Dedifferentiated amniotic fluid mesenchymal stem cell (primary cell): ENCODE results near the gene CFAP251.
"Not testable (repeated sequence)": the region's sequence is repeated elsewhere in the genome, so short reads cannot be mapped to it uniquely, and the experiment has no call there.

ENCODE experiments used
- DNase-seq: peaks from one replicate; pipeline ENCODE4 v3.0.0-alpha.2; 2016; ENCODE audit errors: extremely low spot score

CFAP251 gene

DNA sequence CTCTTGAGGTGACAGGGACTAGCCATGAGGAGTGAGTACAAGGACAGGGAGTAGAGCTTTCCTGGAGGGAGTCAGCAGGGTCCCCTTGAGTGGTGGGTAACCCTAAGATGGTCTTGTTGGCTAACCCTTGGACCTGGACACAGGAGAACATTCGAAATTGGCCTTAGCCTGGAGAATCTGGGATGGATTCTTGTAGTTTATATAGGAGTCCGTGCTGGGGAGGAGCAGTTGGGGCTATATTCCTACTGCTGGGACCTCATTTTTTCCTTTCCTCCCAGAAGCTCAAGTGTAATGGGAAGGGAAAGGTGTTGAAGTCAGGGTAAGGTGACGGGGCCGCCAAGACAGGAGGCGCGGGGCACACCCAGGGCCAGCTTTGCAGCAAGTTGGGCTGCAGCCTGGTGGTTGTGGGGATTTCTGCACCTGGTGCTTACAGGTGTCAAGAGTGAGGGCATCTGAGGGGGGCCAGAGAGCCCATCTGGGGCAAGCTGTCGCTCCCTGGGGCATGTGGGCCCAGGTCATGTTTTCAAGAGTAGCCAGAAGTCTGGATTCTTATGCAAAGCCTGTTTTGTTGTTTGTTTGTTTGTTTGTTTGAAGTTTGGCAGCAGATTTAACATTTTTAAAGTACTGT lies 108.4 kb downstream of the CFAP251 start:
- DNase-seq: no peak

DNA sequence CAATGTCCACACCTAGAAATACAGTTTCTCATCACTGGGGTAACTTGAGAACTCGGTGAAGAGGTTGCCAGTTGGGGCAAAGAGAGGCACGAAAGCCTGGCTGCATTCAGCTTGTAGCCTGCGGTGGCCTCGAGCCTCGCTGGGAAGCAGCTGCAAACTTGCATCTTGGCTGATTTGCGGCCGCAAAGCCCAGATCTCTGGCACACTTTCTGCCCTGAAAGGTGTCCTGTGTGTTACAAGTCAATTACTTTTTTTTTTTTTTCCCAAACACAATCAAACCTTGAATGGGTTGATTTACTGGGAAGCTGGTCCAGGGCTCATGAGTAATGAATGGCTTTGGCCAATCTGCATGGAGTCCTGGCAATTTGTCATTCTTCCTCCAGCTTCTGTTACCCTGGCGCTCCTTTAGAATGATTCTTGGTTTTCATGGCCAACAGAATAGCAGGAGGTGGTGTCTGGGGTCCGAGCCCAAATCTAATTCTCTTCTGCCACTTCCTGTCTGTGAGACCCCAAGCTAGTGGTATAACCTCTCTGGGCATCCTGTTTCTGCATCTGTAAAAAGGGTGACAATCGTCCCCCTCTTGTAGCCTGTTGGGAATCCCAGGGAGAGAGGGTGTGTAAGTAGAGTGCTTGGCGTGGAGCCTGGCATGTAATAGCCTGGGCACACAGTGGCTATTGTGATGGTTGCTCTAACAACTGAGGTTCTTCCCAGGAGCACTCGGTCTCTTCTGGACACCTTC lies 109.9 kb downstream of the CFAP251 start:
- no peak for DNase-seq

DNA sequence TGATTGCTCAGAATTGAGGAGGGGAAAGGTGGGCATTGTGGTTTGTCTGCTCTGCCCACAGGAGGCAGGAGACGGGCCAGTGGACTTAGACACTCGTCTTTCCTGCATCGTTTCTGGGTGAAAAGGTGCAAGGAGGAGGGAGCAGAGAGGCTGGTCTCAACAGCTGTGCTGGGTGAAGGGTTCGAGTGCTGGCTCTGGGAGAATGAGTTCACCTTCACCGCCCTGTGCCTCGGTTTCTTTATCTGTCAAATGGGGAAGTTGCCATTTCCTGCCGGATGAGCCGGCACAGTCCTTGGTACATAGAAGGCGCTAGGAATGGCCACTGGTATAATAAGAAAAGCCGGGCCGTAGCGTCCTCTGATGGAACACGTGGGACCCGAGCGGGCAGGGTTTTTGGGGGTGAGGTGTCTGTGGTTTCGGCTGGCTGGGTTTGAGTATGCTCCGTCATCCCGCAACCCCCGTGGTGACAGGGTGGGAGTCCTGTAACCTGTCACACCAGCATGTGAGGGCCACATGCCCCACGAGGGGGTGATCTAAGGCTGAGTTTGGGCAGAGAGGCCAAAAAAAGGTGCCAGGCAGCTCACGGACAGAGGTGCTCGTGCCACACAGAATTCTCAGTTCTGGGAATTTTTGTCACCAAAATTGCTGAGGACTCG lies 110.6 kb downstream of the CFAP251 start:
- DNase-seq: no peak

DNA sequence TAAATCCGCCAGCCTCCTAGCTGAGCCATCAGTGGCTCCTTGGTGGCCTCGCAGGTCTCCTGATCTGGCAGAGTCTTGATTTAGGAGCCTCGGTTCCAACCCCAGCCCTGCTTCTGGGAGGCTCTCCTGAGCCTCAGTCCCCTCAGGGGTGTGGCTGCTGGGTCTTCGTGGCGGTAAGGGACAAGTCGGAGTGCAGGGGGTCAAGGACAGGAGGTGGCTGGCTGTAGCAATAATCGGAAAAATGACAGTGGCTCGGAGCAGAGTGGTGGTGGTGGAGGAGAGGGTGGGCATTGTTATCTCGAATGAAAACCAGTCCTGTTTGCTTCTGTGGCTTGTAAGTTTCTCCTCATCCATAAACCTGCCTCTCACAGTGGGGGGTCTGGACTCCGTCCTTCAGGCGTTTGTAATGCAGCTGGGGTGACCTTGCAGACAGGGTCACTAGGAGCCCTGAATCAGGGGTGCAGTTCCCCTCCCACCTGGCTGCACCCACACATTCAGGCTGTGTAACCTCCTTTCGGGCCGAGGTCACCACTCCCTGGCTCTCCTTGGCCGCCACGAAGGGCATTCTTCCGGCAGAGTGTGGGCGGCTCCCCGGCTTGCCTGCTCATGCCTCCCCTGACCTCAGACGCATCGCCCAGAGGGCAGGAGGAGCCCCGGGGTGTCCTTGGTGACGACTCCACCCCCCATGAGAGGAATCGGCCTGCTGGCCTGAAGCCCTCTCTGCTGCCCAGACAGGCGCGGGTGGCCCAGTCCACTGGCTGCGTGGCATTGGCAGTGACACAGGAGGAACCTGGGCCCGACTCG lies 111.4 kb downstream of the CFAP251 start:
- no peak for DNase-seq

DNA sequence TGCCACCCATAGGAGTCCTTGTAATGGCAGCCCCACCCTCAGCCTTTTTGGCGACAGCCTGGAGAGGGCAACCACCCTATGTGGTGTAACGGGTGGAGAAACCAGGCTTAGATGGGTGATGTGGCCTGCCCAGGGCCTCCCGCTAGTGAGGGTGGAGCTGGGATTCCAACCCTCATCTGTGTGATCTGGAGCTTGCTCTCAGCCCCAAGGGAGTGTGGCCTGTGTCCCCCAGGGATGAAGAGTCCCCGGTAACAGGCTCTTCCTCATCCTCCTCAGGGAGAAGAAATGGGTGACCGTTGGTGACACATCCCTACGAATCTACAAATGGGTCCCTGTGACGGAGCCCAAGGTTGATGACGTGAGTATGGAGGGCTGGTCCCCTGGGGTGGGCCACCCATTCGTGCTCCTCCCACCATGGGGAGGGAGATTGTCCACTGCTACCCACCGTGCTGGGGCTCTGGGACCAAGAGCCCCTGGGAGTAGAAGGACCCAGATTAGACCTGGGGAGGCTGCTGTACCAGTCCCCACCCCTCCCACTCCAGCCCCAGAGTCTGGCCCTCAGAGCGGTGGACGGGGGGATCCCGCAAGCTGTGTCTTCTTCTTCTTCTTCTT lies 112.1 kb downstream of the CFAP251 start:
- no peak for DNase-seq

DNA sequence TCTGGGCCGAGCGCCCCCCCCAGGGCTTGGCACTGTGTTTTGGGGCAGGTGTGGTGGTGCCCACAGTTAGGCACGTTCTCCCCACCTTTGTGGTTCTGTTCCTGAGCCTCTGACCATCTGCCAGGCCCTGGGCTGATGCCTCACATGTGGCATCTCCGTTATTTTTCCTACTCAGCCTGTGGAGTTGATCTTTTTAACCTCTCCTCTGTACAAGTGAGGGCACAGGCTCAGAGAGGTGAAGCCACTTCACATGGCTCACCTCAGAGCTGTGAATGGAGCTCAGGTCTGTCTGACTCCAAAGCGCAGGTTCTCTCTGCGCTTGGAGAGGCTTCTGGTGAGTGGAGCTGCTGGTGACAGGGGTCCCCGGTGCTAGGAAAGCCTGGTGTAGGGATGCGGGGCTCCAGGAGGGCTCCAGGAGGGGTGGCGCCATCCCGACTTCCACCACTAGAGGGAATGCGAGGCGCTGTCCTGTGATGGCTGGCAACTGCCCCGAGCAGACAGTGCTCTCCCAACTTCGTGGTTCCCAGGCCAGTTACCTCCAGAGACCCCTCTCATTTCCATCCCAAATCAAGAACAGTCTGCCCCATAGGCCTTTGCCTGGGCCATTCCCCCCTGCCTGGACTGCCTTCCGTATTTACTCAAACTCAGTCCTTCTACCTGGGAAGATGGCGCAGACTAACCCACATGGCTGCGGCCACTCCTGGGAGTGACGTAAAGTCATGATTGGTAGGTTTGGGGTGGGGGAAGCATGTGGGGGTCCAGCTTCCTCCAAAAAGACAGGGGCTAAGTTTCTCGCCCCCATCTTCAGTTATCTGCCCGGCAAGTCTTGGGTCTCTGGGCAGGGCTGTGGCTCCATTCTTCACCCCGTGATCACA lies 113.2 kb downstream of the CFAP251 start:
- DNase-seq: no peak

DNA sequence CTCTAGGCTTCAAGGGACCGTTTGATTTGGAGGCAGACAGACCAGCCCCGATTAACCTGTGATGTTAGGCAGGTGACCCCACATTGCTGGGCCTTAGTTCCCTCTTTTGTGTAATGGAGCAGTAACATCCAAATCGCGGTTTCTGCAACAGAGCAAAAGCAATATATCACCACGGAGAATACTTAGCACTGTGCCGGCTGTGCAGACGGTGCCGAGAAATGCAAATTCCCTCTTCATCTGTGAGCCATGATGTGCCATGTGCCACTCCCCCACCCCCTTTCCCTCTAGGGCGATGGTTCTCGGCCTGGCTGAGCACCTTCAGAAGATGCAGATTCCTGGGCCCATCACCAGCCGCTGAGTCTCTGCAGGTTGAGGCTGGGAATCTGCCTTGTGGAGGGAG lies 114.2 kb downstream of the CFAP251 start:
- DNase-seq: no peak

DNA sequence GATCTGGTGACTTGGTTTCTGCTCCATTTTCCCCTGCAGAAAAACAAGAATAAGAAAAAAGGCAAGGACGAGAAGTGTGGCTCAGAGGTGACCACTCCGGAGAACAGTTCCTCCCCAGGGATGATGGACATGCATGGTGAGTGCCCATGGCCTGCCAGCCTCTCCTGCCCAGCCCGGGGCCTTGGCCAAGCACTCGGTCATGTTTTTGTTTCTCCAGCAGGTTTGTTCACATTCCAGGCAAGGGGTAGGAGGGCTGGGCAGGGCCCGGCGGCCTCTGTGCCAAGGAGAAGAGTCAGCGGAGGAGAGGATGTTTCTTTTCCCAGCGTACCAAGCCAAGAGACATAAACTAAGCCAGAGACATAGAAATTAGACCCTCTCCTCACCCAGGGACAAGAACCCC lies 116.9 kb downstream of the CFAP251 start:
- DNase-seq: no peak

DNA sequence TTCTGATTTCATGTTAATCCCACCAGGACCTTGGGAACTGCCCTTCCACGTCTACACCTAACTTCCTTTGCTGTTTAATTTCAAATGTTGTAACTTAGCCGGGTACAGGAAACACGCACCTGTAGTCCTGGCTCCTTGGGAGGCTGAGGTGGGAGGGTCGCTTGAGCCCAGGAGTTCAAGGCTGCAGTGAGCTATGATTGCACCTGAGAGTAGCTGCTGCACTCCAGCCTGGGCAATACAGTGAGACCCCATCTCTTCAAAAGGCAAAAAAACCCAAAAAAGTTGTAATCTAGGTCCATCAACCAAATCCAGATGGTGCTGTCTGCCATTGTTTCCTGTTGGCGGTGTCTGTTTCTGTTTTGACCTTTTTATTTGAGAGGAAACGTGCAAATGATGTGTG lies 117.8 kb downstream of the CFAP251 start:
- no peak for DNase-seq

DNA sequence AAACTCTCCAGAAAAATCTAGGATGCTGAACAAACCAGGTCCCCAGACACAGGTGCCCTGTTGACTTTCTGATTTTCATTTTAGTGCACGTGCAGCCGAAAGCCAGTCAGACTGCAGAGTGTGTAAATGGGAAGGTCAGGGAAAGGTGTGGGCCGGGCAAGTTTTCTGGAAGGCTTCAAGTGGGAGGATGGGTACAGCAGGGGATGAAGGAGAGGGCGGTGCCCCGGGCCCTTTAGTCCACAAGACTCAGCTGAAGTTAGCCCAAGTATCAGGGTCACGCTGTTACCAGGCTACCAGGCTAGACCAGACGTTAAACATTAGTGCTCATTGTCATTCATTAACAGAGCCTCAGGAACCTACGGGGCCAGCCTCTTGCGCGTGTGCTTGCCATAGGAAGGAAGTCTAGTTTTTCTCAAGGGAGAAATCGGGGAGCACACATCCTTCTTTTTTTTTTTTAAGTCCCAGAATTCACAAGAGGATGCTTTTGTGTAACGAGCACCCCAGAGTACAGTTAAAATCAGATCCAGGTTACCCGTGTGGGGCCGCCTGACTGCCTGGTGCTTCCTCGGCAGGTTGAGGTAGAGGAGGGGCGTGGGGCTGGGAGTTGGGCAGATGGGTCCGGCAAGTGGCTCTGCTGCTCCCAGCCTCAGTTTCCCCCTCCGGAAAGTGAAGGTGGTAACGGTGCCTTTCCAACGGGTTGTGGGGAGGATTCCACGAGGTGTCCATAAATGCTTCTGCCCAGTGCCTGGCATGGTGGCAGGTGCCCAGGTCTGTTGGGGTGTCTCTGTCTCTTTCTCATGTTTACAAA lies 122.4 kb downstream of the CFAP251 start:
- DNase-seq: no peak

DNA sequence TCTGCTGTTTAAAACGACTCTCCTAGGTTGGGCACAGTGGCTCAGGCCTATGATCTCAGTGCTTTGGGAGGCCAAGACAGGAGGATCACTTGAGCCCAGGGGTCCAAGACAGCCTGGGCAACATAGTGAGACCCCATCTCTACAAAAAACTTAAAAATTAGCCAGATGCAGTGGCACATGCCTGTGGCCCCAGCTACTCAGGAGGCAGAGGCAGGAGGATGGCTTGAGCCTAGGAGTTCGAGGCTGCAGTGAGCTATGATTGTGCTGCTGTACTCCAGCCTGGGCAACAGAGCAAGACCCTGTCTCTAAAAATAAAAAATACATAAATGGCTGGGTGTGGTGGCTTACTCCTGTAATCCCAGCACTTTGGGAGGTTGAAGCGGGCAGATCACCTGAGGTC lies 123.1 kb downstream of the CFAP251 start:
- not testable (repeated sequence) for DNase-seq

DNA sequence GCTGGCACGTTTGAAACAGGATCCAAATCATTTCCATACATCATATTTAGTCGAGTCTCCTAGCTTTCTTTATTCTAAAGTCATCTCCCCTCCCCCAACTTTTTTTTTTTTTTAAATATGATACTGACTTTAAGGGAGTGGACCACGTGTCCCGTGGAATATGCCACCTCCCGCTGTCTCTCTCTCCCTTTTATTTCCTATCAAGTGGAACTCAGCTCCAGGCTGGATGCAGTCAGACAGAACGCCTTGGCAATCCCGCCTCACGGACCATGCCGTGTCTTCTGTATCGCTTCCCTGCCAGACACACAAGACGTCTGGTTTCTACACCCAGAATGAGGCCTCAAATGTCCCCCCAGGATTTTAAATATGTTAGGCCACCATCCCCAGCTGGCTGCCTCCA lies 124.5 kb downstream of the CFAP251 start:
- DNase-seq: no peak

DNA sequence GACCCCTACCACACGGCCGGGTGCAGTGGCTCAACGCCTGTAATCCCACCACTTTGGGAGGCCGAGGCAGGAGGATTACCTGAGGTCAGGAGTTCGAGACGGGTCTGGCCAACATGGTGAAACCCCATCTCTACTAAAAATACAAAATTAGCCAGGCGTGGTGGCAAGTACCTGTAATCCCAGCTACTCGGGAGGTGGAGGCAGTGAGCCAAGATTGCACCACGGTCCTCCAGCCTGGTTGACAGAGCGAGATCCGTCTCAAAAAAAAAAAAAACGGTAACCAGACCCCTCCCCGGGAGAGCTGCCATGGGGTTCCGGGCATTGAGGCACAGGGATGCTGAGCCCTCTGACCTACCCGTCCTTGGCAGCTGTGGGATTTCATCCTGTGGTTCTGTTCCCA lies 125.1 kb downstream of the CFAP251 start:
- no peak for DNase-seq

DNA sequence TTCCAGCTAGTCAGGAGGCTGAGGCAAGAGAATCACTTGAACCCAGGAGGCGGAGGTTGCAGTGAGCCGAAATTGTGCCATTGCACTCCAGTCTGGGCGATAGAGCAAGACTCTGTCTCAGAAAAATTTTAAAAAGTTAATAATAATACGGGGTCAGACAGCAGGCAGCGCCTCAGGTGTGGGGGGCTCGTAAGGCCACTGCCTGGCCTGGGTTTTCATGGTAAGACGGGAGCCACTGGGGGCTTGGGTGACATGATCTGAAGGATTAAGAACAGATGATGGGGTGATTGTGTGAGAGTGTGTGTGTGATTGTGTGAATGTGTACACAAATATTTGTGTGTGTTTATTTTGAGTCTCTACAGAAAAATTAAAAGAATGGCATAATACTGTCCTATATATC lies 126.9 kb downstream of the CFAP251 start:
- no peak for DNase-seq

DNA sequence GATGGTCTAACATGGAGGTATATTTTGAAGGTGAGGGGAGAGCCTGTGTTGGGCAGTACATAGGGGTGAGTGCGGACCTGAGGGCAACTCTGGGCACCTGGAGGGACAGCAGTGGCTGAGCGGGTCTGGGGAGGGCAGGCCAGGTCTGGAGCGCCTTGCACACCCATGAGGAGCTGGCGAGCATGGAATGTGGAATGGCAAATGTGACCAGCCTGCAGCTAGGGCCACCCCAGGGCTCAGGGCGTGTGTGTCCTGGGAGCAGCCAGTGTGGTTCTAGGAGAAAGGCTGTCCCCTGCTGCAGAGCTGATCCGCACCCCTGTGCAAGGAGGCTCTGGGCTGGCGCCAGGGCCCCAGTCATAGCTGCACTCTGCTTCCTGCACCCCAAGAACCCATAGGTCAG lies 127.8 kb downstream of the CFAP251 start:
- no peak for DNase-seq

DNA sequence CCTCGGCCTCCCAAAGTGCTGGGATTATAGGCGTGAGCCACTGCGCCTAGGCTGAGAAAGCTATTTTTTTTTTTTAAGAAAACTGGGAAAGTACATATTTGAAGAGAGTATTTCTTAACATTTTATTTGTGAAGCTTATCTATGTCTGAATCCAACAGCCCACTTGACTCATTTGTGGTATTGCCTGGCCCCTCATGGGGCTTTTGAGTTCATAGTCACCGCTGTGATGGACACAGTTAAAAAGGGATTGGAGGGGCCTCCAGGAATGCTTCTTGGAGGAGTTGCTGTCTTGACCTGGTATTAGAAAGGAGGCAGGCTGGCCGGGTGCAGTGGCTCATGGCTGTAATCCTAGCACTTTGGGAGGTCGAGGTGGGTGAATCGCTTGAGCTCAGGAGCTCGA lies 129.8 kb downstream of the CFAP251 start:
- DNase-seq: no peak

DNA sequence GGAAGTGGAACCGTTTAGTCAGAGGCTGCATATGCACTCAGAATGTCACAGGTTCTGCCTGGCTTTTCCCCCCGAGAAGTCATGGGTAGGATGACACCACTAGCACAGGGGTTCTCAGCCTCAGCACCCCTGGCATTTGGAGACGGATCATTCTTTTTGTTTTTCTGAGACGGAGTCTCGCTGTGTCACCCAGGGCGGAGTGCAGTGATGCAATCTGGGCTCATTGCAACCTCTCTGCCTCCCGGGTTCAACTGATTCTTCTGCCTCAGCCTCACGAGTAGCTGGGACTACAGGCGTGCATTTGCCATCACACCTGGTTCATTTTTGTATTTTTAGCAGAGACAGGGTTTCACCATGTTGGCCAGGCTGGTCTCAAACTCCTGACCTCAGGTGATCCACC lies 131.4 kb downstream of the CFAP251 start:
- no peak for DNase-seq

DNA sequence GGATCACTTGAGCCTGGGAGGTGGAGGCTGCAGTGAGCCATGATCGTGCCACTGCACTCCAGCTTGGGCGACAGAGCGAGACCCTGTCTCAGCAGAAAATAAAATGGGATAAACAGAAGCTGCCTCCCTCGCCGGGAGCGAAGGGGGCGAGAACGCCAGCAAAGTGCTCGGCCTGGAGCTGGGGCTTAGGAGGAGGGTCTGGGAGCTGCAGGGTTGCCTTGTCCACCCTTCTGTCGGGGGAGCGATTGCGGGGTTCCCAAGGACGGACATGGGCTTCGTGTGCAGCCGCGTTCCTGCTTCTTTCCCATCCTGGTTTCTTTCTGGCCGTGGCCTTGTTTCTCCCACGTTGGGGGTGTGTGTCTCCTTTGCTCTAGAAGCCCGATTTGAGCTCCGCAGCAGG lies 132.3 kb downstream of the CFAP251 start:
- no peak for DNase-seq

DNA sequence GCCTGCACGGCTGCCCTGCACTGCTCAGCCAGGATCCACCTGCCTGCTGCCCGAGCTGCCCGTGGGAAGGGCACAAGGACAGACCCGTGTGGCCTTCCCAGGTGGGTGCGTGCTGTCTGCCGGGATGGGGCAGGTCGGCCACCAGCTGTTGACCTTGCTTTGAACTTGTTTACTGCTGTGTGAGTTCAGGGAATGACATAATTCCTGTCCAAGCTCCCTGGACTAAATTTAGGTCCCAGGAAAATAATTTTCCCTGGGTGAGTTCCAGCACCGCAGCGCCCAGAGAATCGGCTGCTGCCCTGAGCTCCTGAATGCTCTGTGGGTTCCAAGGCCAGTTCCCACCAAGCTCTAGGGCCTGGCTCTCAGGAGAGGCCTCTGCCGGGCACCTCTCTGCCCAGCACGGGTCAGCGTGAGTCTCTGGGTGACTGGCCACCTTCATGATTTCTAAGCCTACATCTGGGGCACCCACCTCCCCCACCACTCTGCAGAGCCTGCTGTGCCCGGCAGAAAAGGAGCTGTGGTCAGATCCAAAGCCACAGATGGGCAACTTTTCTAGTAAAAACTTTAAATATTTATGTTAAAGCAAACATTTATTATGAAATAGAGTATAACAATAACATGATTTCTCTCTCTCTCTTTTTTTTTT lies 133.0 kb downstream of the CFAP251 start:
- DNase-seq: no peak

DNA sequence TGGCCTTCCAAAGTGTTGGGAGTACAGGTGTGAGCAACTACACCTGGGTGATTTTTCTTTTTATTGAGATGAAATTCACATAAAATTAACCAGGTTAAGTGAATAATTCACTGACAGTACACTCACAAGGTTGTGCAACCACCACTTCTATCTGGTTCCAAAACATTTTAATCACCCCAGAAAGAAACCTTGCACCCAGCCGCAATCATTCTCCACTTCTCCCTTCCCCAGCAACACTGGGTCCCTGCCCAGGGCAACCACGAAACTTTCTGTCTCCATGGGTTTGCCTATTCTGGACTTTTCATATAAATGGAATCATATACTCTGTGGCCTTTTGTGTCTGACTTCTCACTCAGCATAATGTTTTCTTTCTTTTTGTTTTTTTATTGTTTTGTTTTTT lies 133.9 kb downstream of the CFAP251 start:
- DNase-seq: no peak
